B cell (primary cell): ENCODE measurements around the gene MOB1B.

Source experiments
- EZH2 ChIP-seq: IDR thresholded peaks from 2 replicates; pipeline ENCODE4 v1.6.1; 2012; ENCODE audit warnings: borderline replicate concordance, low read depth, mild to moderate bottlenecking, moderate library complexity, low read length; ENCODE audit not compliant: insufficient read depth, poor library complexity, severe bottlenecking
- TF ChIP-seq, protein P1 (sequence below): fragments of 200-600 bp; IDR thresholded peaks from one replicate; pipeline ENCODE4 v1.8.0; 2022; ENCODE audit warnings: antibody characterized with exemption, mild to moderate bottlenecking

DNA sequence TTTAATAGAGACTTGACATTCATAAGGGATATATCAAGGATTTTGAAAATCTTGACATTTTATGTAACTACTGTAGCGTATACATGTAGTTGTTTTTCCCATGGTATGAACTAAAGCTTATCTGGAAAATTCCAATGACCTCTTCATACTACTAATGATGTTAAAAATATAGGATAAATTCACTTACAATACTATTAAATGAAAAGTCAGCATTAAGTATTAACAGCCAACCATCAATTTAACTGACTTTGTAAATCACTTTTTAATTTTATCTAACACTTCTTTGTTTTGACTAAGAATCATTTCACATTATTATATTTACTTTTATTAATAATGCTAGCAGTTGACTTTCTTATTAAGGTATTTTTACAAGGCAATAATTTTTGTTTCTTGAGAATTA, 125.4 kb downstream of the MOB1B start:
- TF ChIP-seq, protein P1, sequence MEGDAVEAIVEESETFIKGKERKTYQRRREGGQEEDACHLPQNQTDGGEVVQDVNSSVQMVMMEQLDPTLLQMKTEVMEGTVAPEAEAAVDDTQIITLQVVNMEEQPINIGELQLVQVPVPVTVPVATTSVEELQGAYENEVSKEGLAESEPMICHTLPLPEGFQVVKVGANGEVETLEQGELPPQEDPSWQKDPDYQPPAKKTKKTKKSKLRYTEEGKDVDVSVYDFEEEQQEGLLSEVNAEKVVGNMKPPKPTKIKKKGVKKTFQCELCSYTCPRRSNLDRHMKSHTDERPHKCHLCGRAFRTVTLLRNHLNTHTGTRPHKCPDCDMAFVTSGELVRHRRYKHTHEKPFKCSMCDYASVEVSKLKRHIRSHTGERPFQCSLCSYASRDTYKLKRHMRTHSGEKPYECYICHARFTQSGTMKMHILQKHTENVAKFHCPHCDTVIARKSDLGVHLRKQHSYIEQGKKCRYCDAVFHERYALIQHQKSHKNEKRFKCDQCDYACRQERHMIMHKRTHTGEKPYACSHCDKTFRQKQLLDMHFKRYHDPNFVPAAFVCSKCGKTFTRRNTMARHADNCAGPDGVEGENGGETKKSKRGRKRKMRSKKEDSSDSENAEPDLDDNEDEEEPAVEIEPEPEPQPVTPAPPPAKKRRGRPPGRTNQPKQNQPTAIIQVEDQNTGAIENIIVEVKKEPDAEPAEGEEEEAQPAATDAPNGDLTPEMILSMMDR, result no peak
- no peak for TF ChIP-seq EZH2
